Airway epithelial cell (primary cell): Measurements from ENCODE around the gene PLD2. TPM values are rescaled to one million over a fixed set of nuclear protein-coding genes. Genes with fewer than 3 reads are reported as not detected.

ENCODE experiments used
- total RNA-seq: library from RNA; depleted of rRNA; stranded (reverse); fragments of >200 nt; gene quantifications from 2 replicates; pipeline ENCODE4 v1.2.3, GENCODE V29; 2015

Gene PLD2
- 12.7 and 24.6 TPM in 2 replicates for total RNA-seq

GRCh38 chr17:4806777-4807604, at the start of gene PLD2:
PLD2 (plus strand) TSS chr17:4807152; CDS start chr17:4807773, 621 bp downstream.

GRCh38 chr17:4771519-4772234, 35.3 kb upstream of the PLD2 start, which contains the start of gene TM4SF5:
TM4SF5 (plus strand) TSS chr17:4771886; CDS start chr17:4771923, 37 bp downstream.

GRCh38 chr17:4786106-4786511, 20.8 kb upstream of the PLD2 start, which contains the start of gene VMO1:
VMO1 (minus strand) TSS chr17:4786364; CDS start chr17:4786352, 12 bp downstream.

GRCh38 chr17:4788807-4789700, 17.9 kb upstream of the PLD2 start, which contains the start of gene GLTPD2:
GLTPD2 (plus strand) TSS chr17:4788964; CDS start chr17:4789012, 48 bp downstream.

GRCh38 chr17:4802228-4802627, 4.7 kb upstream of the PLD2 start, which contains the start of gene C17orf114:
C17orf114 (minus strand) TSS chr17:4802328.

GRCh38 chr17:4833178-4833940, 26.4 kb downstream of the PLD2 start, which contains the start of gene MINK1:
MINK1 (plus strand) TSS chr17:4833340; CDS start chr17:4833584, 244 bp downstream.

Other genes starting within 250 kb of the PLD2 start
- 10.9 and 29.8 TPM in 2 replicates for gene GGT6, start 246.6 kb upstream of the PLD2 start, total RNA-seq
- gene SMTNL2, start 222.6 kb upstream of the PLD2 start, total RNA-seq = not detected in 2 replicates
- gene ALOX15, start 165.5 kb upstream of the PLD2 start, total RNA-seq = not detected in 2 replicates
- 33.1 and 34.1 TPM in 2 replicates for gene PELP1, start 103.0 kb upstream of the PLD2 start, total RNA-seq
- 10.1 and 15.7 TPM in 2 replicates for gene ARRB2, start 96.5 kb upstream of the PLD2 start, total RNA-seq
- 25.0 and 28.1 TPM in 2 replicates for gene MED11, start 75.7 kb upstream of the PLD2 start, total RNA-seq
- gene ZMYND15, start 67.3 kb upstream of the PLD2 start, total RNA-seq = 0.28 TPM in 1 of 2 replicates, not detected in the other
- gene CXCL16, start 67.2 kb upstream of the PLD2 start, total RNA-seq = 16.3 and 16.7 TPM in 2 replicates
- gene TM4SF5, start 35.3 kb upstream of the PLD2 start, total RNA-seq = not detected in 2 replicates
- 4.0 TPM in 1 of 2 replicates, not detected in the other for gene VMO1, start 20.8 kb upstream of the PLD2 start, total RNA-seq
- not detected in 2 replicates for gene GLTPD2, start 18.2 kb upstream of the PLD2 start, total RNA-seq
- gene PSMB6, start 11.0 kb upstream of the PLD2 start, total RNA-seq = 270 and 310 TPM in 2 replicates
- 81.2 and 108 TPM in 2 replicates for gene MINK1, start 26.2 kb downstream of the PLD2 start, total RNA-seq
- gene C17orf107, start 92.4 kb downstream of the PLD2 start, total RNA-seq = 1.1 and 1.2 TPM in 2 replicates
- 0.35 TPM in 1 of 2 replicates, not detected in the other for gene CHRNE, start 95.9 kb downstream of the PLD2 start, total RNA-seq
- not detected in 2 replicates for gene GP1BA, start 125.1 kb downstream of the PLD2 start, total RNA-seq
- gene SLC25A11, start 132.9 kb downstream of the PLD2 start, total RNA-seq = 71.0 and 71.2 TPM in 2 replicates
- gene RNF167, start 133.1 kb downstream of the PLD2 start, total RNA-seq = 60.5 and 75.3 TPM in 2 replicates
- gene PFN1, start 141.4 kb downstream of the PLD2 start, total RNA-seq = 1,491 and 1,690 TPM in 2 replicates
- 0.37 and 0.56 TPM in 2 replicates for gene ENO3, start 144.0 kb downstream of the PLD2 start, total RNA-seq
- 62.1 and 64.7 TPM in 2 replicates for gene SPAG7, start 160.7 kb downstream of the PLD2 start, total RNA-seq
- gene CAMTA2, start 180.5 kb downstream of the PLD2 start, total RNA-seq = 11.8 and 18.3 TPM in 2 replicates
- gene INCA1, start 190.4 kb downstream of the PLD2 start, total RNA-seq = 0.42 TPM in 1 of 2 replicates, not detected in the other
- gene KIF1C, start 190.8 kb downstream of the PLD2 start, total RNA-seq = 85.1 and 85.2 TPM in 2 replicates
- gene SLC52A1, start 228.3 kb downstream of the PLD2 start, total RNA-seq = 0.35 and 0.70 TPM in 2 replicates